ENCODE measurements around the gene TEX10. TPM values are rescaled to one million over a fixed set of nuclear protein-coding genes. Genes with fewer than 3 reads are reported as not detected.

TEX10 gene
- total and polyA plus RNA-seq, 2 of the 13 experiments (the other 11 are each of a cell fraction or from before 2014, with no cell fraction given), result 18.1 to 38.7 TPM

DNA sequence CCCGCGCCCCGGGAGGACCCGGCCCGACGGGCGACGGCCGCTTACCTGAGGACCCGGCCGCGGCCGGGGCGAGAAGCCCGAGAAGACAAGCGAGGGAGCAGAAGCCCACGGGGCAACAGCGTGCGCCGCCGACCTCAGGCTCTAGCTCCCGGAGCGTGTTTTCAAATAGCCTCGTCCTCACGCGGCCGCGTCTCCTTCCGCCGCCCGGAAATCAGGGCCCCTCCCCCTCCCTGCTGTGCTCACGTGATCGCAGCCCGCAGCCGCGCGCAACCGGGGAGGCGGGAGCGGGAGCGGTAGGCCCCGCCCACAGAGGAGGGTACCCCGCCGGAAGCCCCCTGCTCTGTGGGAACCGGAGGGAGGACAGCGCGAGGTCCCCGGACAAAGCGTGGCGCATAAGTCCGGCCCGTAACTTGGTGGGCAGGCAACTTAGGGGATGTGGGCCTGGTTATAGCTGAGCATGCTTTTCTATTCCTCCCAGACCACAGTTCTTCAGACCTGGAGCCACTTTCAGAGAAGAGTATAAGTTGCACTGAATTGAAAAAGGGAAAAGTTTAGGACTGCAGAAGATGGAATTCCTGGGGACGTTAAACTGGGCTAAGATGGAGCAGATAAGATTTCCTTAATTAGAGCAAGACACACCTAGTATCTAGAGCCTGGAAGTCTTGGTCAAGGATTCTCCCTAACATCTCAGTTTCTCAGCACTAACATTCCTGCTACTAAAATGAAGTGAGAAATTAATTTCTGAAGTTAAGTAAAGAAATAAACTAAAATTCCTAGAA lies at the start of gene TEX10 (continued):
- TF ChIP-seq, protein P1, sequence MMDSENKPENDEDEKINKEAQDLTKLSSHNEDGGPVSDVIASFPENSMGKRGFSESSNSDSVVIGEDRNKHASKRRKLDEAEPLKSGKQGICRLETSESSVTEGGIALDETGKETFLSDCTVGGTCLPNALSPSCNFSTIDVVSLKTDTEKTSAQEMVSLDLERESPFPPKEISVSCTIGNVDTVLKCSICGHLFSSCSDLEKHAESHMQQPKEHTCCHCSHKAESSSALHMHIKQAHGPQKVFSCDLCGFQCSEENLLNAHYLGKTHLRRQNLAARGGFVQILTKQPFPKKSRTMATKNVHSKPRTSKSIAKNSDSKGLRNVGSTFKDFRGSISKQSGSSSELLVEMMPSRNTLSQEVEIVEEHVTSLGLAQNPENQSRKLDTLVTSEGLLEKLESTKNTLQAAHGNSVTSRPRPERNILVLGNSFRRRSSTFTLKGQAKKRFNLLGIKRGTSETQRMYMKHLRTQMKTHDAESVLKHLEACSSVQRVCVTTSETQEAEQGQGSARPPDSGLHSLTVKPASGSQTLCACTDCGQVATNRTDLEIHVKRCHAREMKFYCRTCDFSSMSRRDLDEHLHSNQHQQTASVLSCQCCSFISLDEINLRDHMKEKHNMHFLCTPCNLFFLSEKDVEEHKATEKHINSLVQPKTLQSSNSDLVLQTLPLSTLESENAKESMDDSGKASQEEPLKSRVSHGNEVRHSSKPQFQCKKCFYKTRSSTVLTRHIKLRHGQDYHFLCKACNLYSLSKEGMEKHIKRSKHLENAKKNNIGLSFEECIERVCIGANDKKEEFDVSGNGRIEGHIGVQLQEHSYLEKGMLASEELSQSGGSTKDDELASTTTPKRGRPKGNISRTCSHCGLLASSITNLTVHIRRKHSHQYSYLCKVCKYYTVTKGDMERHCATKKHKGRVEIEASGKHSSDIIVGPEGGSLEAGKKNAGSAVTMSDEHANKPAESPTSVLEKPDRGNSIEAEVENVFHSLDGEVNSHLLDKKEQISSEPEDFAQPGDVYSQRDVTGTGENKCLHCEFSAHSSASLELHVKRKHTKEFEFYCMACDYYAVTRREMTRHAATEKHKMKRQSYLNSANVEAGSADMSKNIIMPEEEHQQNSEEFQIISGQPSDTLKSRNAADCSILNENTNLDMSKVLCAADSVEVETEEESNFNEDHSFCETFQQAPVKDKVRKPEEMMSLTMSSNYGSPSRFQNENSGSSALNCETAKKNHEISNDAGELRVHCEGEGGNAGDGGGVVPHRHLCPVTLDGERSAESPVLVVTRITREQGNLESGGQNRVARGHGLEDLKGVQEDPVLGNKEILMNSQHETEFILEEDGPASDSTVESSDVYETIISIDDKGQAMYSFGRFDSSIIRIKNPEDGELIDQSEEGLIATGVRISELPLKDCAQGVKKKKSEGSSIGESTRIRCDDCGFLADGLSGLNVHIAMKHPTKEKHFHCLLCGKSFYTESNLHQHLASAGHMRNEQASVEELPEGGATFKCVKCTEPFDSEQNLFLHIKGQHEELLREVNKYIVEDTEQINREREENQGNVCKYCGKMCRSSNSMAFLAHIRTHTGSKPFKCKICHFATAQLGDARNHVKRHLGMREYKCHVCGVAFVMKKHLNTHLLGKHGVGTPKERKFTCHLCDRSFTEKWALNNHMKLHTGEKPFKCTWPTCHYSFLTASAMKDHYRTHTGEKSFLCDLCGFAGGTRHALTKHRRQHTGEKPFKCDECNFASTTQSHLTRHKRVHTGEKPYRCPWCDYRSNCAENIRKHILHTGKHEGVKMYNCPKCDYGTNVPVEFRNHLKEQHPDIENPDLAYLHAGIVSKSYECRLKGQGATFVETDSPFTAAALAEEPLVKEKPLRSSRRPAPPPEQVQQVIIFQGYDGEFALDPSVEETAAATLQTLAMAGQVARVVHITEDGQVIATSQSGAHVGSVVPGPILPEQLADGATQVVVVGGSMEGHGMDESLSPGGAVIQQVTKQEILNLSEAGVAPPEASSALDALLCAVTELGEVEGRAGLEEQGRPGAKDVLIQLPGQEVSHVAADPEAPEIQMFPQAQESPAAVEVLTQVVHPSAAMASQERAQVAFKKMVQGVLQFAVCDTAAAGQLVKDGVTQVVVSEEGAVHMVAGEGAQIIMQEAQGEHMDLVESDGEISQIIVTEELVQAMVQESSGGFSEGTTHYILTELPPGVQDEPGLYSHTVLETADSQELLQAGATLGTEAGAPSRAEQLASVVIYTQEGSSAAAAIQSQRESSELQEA (CRISPR knock-in tag; IDR thresholded peaks at IDR 0.05; ENCODE audit: not compliant biosample characterization), result peak; percentile 66
- peak; percentile 70 for TF ChIP-seq FOXK2 (IDR thresholded peaks at IDR 0.05)
- TF ChIP-seq TERF1 (CRISPR knock-in tag; IDR thresholded peaks at IDR 0.05), result no peak
- no peak for TF ChIP-seq GLI4 (CRISPR knock-in tag; IDR thresholded peaks at IDR 0.05; ENCODE audit: borderline replicate concordance)
- TF ChIP-seq ELF4 (CRISPR knock-in tag; IDR thresholded peaks at IDR 0.05; ENCODE audit: borderline replicate concordance), result peak; percentile 44; the same call in 1 of the 2 replicates
- TF ChIP-seq, protein P2, sequence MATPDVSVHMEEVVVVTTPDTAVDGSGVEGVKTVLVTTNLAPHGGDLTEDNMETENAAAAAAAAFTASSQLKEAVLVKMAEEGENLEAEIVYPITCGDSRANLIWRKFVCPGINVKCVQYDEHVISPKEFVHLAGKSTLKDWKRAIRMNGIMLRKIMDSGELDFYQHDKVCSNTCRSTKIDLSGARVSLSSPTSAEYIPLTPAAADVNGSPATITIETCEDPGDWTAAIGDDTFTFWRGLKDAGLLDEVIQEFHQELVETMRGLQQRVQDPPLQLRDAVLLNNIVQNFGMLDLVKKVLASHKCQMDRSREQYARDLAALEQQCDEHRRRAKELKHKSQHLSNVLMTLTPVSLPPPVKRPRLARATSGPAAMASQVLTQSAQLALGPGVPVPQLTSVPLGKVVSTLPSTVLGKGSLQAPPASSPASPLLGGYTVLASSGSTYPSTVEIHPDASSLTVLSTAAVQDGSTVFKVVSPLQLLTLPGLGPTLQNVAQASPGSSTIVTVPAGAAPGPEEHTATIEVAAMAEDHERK (CRISPR knock-in tag; IDR thresholded peaks at IDR 0.05; ENCODE audit: low read depth), result peak; percentile 47
- TF ChIP-seq ZFX (CRISPR knock-in tag; IDR thresholded peaks at IDR 0.05; ENCODE audit: low read depth), result peak; percentile 84
- TF ChIP-seq, protein P3, sequence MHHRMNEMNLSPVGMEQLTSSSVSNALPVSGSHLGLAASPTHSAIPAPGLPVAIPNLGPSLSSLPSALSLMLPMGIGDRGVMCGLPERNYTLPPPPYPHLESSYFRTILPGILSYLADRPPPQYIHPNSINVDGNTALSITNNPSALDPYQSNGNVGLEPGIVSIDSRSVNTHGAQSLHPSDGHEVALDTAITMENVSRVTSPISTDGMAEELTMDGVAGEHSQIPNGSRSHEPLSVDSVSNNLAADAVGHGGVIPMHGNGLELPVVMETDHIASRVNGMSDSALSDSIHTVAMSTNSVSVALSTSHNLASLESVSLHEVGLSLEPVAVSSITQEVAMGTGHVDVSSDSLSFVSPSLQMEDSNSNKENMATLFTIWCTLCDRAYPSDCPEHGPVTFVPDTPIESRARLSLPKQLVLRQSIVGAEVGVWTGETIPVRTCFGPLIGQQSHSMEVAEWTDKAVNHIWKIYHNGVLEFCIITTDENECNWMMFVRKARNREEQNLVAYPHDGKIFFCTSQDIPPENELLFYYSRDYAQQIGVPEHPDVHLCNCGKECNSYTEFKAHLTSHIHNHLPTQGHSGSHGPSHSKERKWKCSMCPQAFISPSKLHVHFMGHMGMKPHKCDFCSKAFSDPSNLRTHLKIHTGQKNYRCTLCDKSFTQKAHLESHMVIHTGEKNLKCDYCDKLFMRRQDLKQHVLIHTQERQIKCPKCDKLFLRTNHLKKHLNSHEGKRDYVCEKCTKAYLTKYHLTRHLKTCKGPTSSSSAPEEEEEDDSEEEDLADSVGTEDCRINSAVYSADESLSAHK (CRISPR knock-in tag; IDR thresholded peaks at IDR 0.05; ENCODE audit: borderline replicate concordance), result no peak
- peak; percentile 66; the same call in 1 of the 2 replicates for TF ChIP-seq NFKBIZ (CRISPR knock-in tag; IDR thresholded peaks at IDR 0.05)
- no peak for TF ChIP-seq ZNF367 (CRISPR knock-in tag; IDR thresholded peaks at IDR 0.05; ENCODE audit: borderline replicate concordance)
- peak; percentile 80 for TF ChIP-seq PHF20 (CRISPR knock-in tag; IDR thresholded peaks at IDR 0.05)
- TF ChIP-seq IKZF1 (IDR thresholded peaks at IDR 0.05), result no peak
- no peak for TF ChIP-seq ZNF24 (IDR thresholded peaks at IDR 0.05)
- TF ChIP-seq, protein P4, sequence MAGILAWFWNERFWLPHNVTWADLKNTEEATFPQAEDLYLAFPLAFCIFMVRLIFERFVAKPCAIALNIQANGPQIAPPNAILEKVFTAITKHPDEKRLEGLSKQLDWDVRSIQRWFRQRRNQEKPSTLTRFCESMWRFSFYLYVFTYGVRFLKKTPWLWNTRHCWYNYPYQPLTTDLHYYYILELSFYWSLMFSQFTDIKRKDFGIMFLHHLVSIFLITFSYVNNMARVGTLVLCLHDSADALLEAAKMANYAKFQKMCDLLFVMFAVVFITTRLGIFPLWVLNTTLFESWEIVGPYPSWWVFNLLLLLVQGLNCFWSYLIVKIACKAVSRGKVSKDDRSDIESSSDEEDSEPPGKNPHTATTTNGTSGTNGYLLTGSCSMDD (CRISPR knock-in tag; IDR thresholded peaks at IDR 0.05), result no peak
